Measurements from ENCODE around the gene BTNL9. TPM values are rescaled to one million over a fixed set of nuclear protein-coding genes. Genes with fewer than 3 reads are reported as not detected.

BTNL9 gene
- total RNA-seq, 4 donors from 2014 or later: 24.9 to 54.9 (median 47.5) TPM

- Histone ChIP-seq H3K9me3 (peaks cover 0 to 4% (median 0%) of the 10 kb centered on the region in 4 donors), H3K27me3 (peaks cover 0 to 65% of the 10 kb centered on the region in 2 donors), H3K4me1 (peaks cover 0 to 12% (median 6%) of the 10 kb centered on the region in 4 donors), H3K4me3 (no peak overlapping the region), H3K36me3 (no peaks in the 10 kb centered on the region), H3K27ac (no peak overlapping the region)
- TF ChIP-seq CTCF (IDR thresholded peaks at IDR 0.05) (no peak), EP300 (IDR thresholded peaks at IDR 0.05) (no peak), POLR2A (IDR thresholded peaks at IDR 0.05) (no peak)
- DNase-seq (ENCODE audit: low spot score in 2 of 2): no peak
- 90 to 96% methylated on average over 15 of the region's 15 CpGs for WGBS, 2 donors
These were observed 7.9 kb downstream of the BTNL9 start for GRCh38 chr5:181047921-181048320.

GRCh38 chr5:181050016-181050415, 9.9 kb downstream of the BTNL9 start:
- H3K27me3 ChIP-seq: peaks cover 0 to 77% of the 10 kb centered on the region in 2 donors
- no peak for DNase-seq (ENCODE audit: low spot score in 2 of 2)
- 76 to 83% methylated on average over 4 to 5 of the region's 5 CpGs for WGBS, 2 donors

GRCh38 chr5:181051841-181052671, 12.0 kb downstream of the BTNL9 start:
- WGBS, 2 donors: 16 to 17% methylated on average over 27 of the region's 27 CpGs
- H3K36me3 ChIP-seq: no peaks in the 10 kb centered on the region
- H3K27ac ChIP-seq: no peak overlapping the region
- no peaks in the 10 kb centered on the region for H3K9me3 ChIP-seq
- no peak for DNase-seq (ENCODE audit: low spot score in 2 of 2)
- TF ChIP-seq EP300 (IDR thresholded peaks at IDR 0.05): no peak
- TF ChIP-seq POLR2A (IDR thresholded peaks at IDR 0.05): no peak
- TF ChIP-seq CTCF (IDR thresholded peaks at IDR 0.05): no peak
- peaks cover 0 to 85% of the 10 kb centered on the region in 2 donors for H3K27me3 ChIP-seq
- peaks cover 0 to 25% (median 16%) of the 10 kb centered on the region in 4 donors for H3K4me1 ChIP-seq
- peak overlapping the region in 3 of 4 donors; percentile 11 to 57 (median 15) for H3K4me3 ChIP-seq

More at GRCh38 chr5:181050016-181050415, 9.9 kb downstream of the BTNL9 start:
- TF ChIP-seq CTCF (IDR thresholded peaks at IDR 0.05) (no peak), POLR2A (IDR thresholded peaks at IDR 0.05) (no peak), EP300 (IDR thresholded peaks at IDR 0.05) (no peak)
- no peaks in the 10 kb centered on the region for H3K36me3 ChIP-seq
- peaks cover 0 to 25% (median 16%) of the 10 kb centered on the region in 4 donors for H3K4me1 ChIP-seq
- no peak overlapping the region for H3K27ac ChIP-seq
- H3K4me3 ChIP-seq: no peak overlapping the region
- peaks cover 0 to 4% (median 0%) of the 10 kb centered on the region in 4 donors for H3K9me3 ChIP-seq

GRCh38 chr5:181052672-181053487, 12.8 kb downstream of the BTNL9 start:
- Histone ChIP-seq H3K9me3 (no peaks in the 10 kb centered on the region), H3K27ac (no peak overlapping the region), H3K27me3 (peaks cover 0 to 91% of the 10 kb centered on the region in 2 donors), H3K36me3 (no peaks in the 10 kb centered on the region), H3K4me3 (peak overlapping the region; percentile 4 to 57 (median 36)), H3K4me1 (peaks cover 0 to 25% (median 16%) of the 10 kb centered on the region in 4 donors)
- no peak for DNase-seq (ENCODE audit: low spot score in 2 of 2)
- WGBS, 2 donors: 2% methylated on average over 14 to 23 of the region's 120 CpGs
- TF ChIP-seq POLR2A (IDR thresholded peaks at IDR 0.05) (no peak), EP300 (IDR thresholded peaks at IDR 0.05) (no peak), CTCF (IDR thresholded peaks at IDR 0.05) (no peak)
